Breast epithelium (tissue), 4 donors: ENCODE measurements around the gene PLEKHD1. TPM values are rescaled to one million over a fixed set of nuclear protein-coding genes. Genes with fewer than 3 reads are reported as not detected.

ENCODE experiments used
- DNase-seq, 2 donors: peaks; one replicate each; pipeline ENCODE4 v3.0.0-alpha.2; 2019; ENCODE audit warnings: low spot score in 2 of 2
- H3K27ac ChIP-seq, 2 donors: fragments of 200-600 bp; sonication (generic) in 1 of 2; one replicate each; pipeline ENCODE4 v1.5.1; 2016 to 2019; ENCODE audit warnings: mild to moderate bottlenecking in 1 of 2
- H3K27me3 ChIP-seq, 2 donors: fragments of 200-600 bp; sonication (generic) in 1 of 2; one replicate each; pipeline versions ENCODE4 v1.5.1 to v1.6.0; 2017 to 2019; ENCODE audit warnings: control low read depth in 1 of 2, mild to moderate bottlenecking in 1 of 2
- H3K36me3 ChIP-seq: fragments of 200-600 bp; one replicate; pipeline ENCODE4 v1.5.1; 2019
- H3K4me1 ChIP-seq, 2 donors: fragments of 200-600 bp; sonication (generic); one replicate each; pipeline ENCODE4 v1.5.1; 2016 to 2019; ENCODE audit warnings: control low read depth in 1 of 2
- H3K4me3 ChIP-seq, 3 donors: fragments of 200-600 bp; sonication (generic); 1 replicate in 2 of 3; 2 replicates in 1 of 3; pipeline ENCODE4 v1.5.1; 2016 to 2019; ENCODE audit warnings: mild to moderate bottlenecking in 3 of 3, moderate library complexity in 2 of 3
- H3K9me3 ChIP-seq, 2 donors: fragments of 200-600 bp; sonication (generic) in 1 of 2; one replicate each; pipeline ENCODE4 v1.5.1; 2016 to 2019; ENCODE audit warnings: control low read depth in 1 of 2
- POLR2A ChIP-seq: fragments of 450-650 bp; IDR thresholded peaks from one replicate; pipeline ENCODE4 v1.6.1; 2016; ENCODE audit warnings: antibody characterized with exemption, mild to moderate bottlenecking, moderate library complexity
- POLR2AphosphoS5 ChIP-seq, 3 donors: sonication (generic); formaldehyde crosslinking; IDR thresholded peaks; one replicate each; pipeline ENCODE4 v1.6.1; 2017; ENCODE audit warnings: antibody characterized with exemption in 3 of 3
- intact Hi-C: fragments of 100-400 bp; cut with DNase I; formaldehyde crosslinking; loops from one replicate; pipeline ENCODE4 v1.15.1; 2023; ENCODE audit warnings: low total_unique reads
- total RNA-seq, 3 donors: library from RNA; depleted of rRNA; stranded (reverse); fragments of >200 nt; gene quantifications; one replicate each; pipeline ENCODE4 v1.1.0, GENCODE V29; 2016
- TF ChIP-seq, protein P1 (sequence below), 3 donors: fragments of 450-650 bp; IDR thresholded peaks; one replicate each; pipeline ENCODE4 v1.5.1; 2016 to 2017; ENCODE audit warnings: antibody characterized with exemption in 3 of 3, mild to moderate bottlenecking in 3 of 3, moderate library complexity in 3 of 3

The PLEKHD1 gene
- total RNA-seq, 3 donors from 2014 or later = under 0.01 to 2.3 (median 2.0) TPM

DNA sequence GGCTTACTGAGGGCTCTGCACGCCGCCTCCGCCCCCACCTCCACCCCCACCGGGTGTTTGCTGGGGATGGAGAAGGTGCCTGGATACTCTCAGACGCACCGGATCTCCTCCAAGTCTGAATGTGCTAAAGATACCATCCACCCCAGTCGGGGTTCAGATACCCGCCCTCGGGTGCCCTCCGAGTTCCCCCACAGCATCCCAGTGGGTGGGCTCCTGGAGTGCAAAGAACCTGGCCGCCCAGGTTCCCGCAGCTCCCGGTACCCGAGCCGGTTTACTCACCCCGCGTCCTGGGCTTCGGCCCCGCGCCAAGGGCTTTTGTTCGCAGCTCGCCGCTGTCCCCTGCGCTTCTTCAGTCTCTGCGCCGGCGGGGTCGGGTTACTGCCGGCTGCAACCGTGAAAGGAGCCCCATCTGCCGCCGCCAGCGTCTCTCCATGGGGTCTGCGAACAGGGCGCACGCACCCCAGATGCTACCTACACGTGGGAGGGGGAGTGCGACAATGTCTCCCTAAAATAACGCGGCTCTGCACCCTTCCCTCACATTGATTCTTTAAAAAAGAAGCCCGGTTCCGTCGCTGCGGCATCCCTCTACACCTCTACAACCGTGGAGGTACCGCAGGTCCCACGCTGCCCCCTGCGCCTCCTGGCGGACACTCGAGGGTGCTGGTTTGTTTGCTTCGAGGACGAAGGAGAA, 89.9 kb downstream of the PLEKHD1 start, which contains the start of gene CCDC177:
CCDC177 (minus strand) TSS at position 609 of the 691 bp plus-strand sequence. CDS start 1,249 bp downstream, outside the sequence.
- Histone ChIP-seq H3K27ac (no peak within 1 kb of the TSS), H3K36me3 (no peaks in the 10 kb centered on the region), H3K4me1 (peaks cover 5 to 17% of the 10 kb centered on the region in 2 donors), H3K4me3 (peak within 1 kb of the TSS in 2 of 3 donors; percentile 37 to 62), H3K9me3 (peaks cover 0 to 3% of the 10 kb centered on the region in 2 donors), H3K27me3 (peaks cover 5 to 65% of the 10 kb centered on the region in 2 donors)
- TF ChIP-seq POLR2A = no peak
- TF ChIP-seq, protein P1, sequence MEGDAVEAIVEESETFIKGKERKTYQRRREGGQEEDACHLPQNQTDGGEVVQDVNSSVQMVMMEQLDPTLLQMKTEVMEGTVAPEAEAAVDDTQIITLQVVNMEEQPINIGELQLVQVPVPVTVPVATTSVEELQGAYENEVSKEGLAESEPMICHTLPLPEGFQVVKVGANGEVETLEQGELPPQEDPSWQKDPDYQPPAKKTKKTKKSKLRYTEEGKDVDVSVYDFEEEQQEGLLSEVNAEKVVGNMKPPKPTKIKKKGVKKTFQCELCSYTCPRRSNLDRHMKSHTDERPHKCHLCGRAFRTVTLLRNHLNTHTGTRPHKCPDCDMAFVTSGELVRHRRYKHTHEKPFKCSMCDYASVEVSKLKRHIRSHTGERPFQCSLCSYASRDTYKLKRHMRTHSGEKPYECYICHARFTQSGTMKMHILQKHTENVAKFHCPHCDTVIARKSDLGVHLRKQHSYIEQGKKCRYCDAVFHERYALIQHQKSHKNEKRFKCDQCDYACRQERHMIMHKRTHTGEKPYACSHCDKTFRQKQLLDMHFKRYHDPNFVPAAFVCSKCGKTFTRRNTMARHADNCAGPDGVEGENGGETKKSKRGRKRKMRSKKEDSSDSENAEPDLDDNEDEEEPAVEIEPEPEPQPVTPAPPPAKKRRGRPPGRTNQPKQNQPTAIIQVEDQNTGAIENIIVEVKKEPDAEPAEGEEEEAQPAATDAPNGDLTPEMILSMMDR (IDR thresholded peaks at IDR 0.05) = peak; percentile 71 to 86 (median 78)
- DNase-seq = peak; percentile 39 to 74
- intact Hi-C loops = no loop called here

DNA sequence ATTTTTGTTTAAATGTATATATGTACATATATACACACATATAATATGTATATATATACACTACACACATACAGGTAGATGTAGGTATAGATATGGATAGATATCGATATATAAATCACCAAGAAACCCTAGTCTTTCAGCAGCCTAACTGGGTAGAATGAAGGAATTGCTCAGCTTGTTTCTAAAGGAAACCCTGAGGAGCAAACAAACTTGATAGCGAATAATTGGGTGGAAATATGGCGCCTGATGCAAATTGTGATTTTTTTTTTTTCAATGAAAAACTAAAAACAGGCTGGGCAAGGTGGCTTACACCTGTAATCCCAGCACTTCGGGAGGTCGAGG, 90.4 kb downstream of the PLEKHD1 start:
- peak overlapping the region in 2 of 3 donors; percentile 37 to 62 for H3K4me3 ChIP-seq
- H3K27ac ChIP-seq = no peak overlapping the region
- peaks cover 5 to 17% of the 10 kb centered on the region in 2 donors for H3K4me1 ChIP-seq
- intact Hi-C loops = no loop called here
- H3K27me3 ChIP-seq = peaks cover 5 to 60% of the 10 kb centered on the region in 2 donors
- peaks cover 0 to 3% of the 10 kb centered on the region in 2 donors for H3K9me3 ChIP-seq
- TF ChIP-seq POLR2AphosphoS5 (IDR thresholded peaks at IDR 0.05) = no peak
- TF ChIP-seq, protein P1 (IDR thresholded peaks at IDR 0.05) = peak in 1 of 3 donors; percentile 10
- no peak for DNase-seq
- no peaks in the 10 kb centered on the region for H3K36me3 ChIP-seq

DNA sequence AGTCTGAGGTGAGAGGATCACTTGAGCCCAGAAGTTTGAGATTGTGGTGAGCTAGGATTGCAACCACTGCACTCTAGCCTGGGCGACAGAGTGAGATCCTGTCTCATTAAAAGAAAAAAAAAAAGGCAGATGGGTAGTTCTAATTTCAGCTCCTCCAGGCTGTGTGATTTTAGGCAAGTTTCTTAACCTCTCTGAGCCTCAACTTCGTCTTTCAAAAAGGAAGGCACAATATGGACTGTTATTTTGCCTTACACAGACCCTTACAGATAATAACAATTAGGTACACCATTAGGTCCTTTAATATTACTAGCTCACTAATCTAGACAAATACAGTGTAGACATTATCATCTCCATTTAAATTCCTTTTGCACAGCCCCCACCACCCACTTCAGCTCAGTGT, 94.9 kb downstream of the PLEKHD1 start:
- H3K9me3 ChIP-seq = no peaks in the 10 kb centered on the region
- no peak overlapping the region for H3K4me3 ChIP-seq
- intact Hi-C loops = no loop called here
- H3K27ac ChIP-seq = no peak overlapping the region
- TF ChIP-seq POLR2AphosphoS5 (IDR thresholded peaks at IDR 0.05) = no peak
- TF ChIP-seq POLR2A = no peak
- TF ChIP-seq, protein P1 (IDR thresholded peaks at IDR 0.05) = no peak
- H3K27me3 ChIP-seq = peaks cover 0 to 16% of the 10 kb centered on the region in 2 donors
- H3K36me3 ChIP-seq = no peaks in the 10 kb centered on the region
- H3K4me1 ChIP-seq = peaks cover 0 to 2% of the 10 kb centered on the region in 2 donors
- DNase-seq = no peak

DNA sequence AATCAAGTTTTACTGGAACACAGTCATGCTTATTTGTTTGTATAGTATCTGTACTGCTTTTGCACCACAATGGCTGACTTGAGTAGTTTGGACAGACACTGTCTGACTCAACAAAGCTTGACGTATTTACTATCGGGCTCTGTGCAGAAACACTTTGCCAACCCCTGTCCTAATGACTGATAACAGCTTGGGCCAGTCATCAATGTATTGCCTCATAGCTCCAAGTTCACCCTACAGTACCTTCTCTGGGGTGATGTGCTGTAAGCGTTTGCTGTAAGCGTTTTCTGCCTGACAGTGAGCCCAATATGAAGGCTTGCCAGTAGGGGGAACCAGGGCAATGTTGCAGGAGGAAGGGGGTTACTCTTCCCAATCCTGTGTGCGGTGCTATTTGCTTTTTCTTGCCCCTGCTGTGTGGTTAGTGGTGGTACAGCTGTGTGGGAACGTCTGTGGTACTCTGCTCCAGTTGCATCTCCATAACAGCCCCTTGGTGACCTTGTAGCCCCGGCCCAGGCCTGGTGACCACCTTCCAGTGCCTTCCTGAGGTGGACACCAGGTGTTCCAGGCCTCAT, 95.6 kb downstream of the PLEKHD1 start:
- Histone ChIP-seq H3K9me3 (no peaks in the 10 kb centered on the region), H3K4me1 (no peaks in the 10 kb centered on the region), H3K27me3 (peaks cover 0 to 13% of the 10 kb centered on the region in 2 donors), H3K36me3 (no peaks in the 10 kb centered on the region), H3K27ac (no peak overlapping the region), H3K4me3 (no peak overlapping the region)
- no peak for DNase-seq
- intact Hi-C loops = no loop called here
- TF ChIP-seq POLR2AphosphoS5 (IDR thresholded peaks at IDR 0.05) (no peak), POLR2A (no peak)
- TF ChIP-seq, protein P1 (IDR thresholded peaks at IDR 0.05) = peak in 1 of 3 donors; percentile 31

Other genes with a start within 250 kb of the PLEKHD1 start
- gene GALNT16, start 224.6 kb upstream of the PLEKHD1 start, total RNA-seq = 10 to 100 TPM in 1 of 3 donors, 1 to 10 TPM in 2; 6.3 to 20.6 (median 8.8) TPM
- gene ERH, start 86.4 kb upstream of the PLEKHD1 start, total RNA-seq = 10 to 100 TPM; 69.0 to 98.0 (median 77.6) TPM
- gene SLC39A9, start 86.0 kb upstream of the PLEKHD1 start, total RNA-seq = 10 to 100 TPM; 71.1 to 92.3 (median 73.8) TPM
- gene CCDC177, start 90.1 kb downstream of the PLEKHD1 start, total RNA-seq = under 1 TPM in 2 of 3 donors, not detected in 1; 0.29 to 0.33 TPM
- 10 to 100 TPM; 30.2 to 55.9 (median 55.7) TPM for gene SUSD6, start 126.9 kb downstream of the PLEKHD1 start, total RNA-seq